ENCODE measurements around the gene INO80. TPM values are rescaled to one million over a fixed set of nuclear protein-coding genes. Genes with fewer than 3 reads are reported as not detected.

The INO80 gene
- total and polyA plus RNA-seq, 2 donors (not counting 1 experiment from before 2014, with no cell fraction given): 16.3 to 55.7 TPM

- H2AFZ ChIP-seq (ENCODE audit: insufficient read depth, low read depth, low read length, poor library complexity, severe bottlenecking): peak overlapping the region; percentile 92
- Mint-ChIP-seq H3K4me1 (peaks cover 18% of the 10 kb centered on the region), H3K4me3 (peak overlapping the region; percentile 93), H3K27me3 (peaks cover 12% of the 10 kb centered on the region), H3K9me3 (ENCODE audit: insufficient read depth) (no peaks in the 10 kb centered on the region), H3K27ac (peak overlapping the region; percentile 61)
- no peak for TF ChIP-seq EZH2 (IDR thresholded peaks at IDR 0.05; ENCODE audit: borderline replicate concordance, insufficient read depth, low read depth, low read length, poor library complexity, severe bottlenecking)
- TF ChIP-seq CTCF (IDR thresholded peaks at IDR 0.05): no peak
- no peaks in the 10 kb centered on the region for H4K20me1 ChIP-seq (ENCODE audit: control insufficient read depth, insufficient read depth, low read length, poor library complexity, severe bottlenecking)
- ChIA-PET CTCF (interaction anchor here (0.6 to 4.7 kb wide), 8 partner anchors 11 to 631 kb away, joined by 3 to 49 read pairs (median 4); no protein-coding TSS in a partner anchor), POLR2A (interaction anchor here (0.5 to 2.6 kb wide), 4 partner anchors 11 to 314 kb away, joined by 3 to 20 read pairs (median 3); no protein-coding TSS in a partner anchor)
- peak overlapping the region; percentile 40 to 74 (median 64) for H3K4me3 ChIP-seq (ENCODE audit: control extremely low read depth in 1 of 5, extremely low read depth in 1 of 5, insufficient read depth in 1 of 5, low read depth in 2 of 5, low read length in 4 of 5)
- peaks cover 0 to 14% (median 2%) of the 10 kb centered on the region in 4 experiments for H3K27me3 ChIP-seq (replicated peaks in 1 of 4; ENCODE audit: control extremely low read depth in 1 of 4, control insufficient read depth in 3 of 4, insufficient read depth in 4 of 4, low read length in 3 of 4)
- no peaks in the 10 kb centered on the region for H3K36me3 ChIP-seq (replicated peaks in 1 of 2; ENCODE audit: control extremely low read depth in 1 of 2, control insufficient read depth in 1 of 2, extremely low read depth in 1 of 2, insufficient read depth in 2 of 2, low read length in 1 of 2)
- H3K9me3 ChIP-seq (ENCODE audit: control extremely low read depth in 1 of 3, control insufficient read depth in 2 of 3, insufficient read depth in 1 of 3, low read length in 2 of 3): no peaks in the 10 kb centered on the region
- ATAC-seq (ENCODE audit: low read depth) (no peak), DNase-seq (no peak)
- intact Hi-C loops (cut with micrococcal nuclease): loop anchor here (5.0 kb wide), 1 partner anchor 165 kb away; the partner anchor contains the start of gene INO80
- peak overlapping the region; percentile 97 for H3K4me2 ChIP-seq (replicated peaks; ENCODE audit: low read depth, low read length, poor library complexity, severe bottlenecking)
- peaks cover 9 to 14% of the 10 kb centered on the region in 2 donors for H3K4me1 ChIP-seq (ENCODE audit: control insufficient read depth in 2 of 2, insufficient read depth in 2 of 2, low read length in 2 of 2)
- H3K27ac ChIP-seq (ENCODE audit: low read length in 2 of 2): peak overlapping the region in 1 of 2 donors; percentile 25
- H3K9ac ChIP-seq (ENCODE audit: low read length): peak overlapping the region; percentile 68
- WGBS (ENCODE audit: insufficient coverage): 66% methylated on average over 23 of the region's 23 CpGs
- H3K79me2 ChIP-seq (ENCODE audit: control insufficient read depth, insufficient read depth, low read length): no peaks in the 10 kb centered on the region
These were observed 163.7 kb downstream of the INO80 start for GRCh38 chr15:40952301-40952900.

DNA sequence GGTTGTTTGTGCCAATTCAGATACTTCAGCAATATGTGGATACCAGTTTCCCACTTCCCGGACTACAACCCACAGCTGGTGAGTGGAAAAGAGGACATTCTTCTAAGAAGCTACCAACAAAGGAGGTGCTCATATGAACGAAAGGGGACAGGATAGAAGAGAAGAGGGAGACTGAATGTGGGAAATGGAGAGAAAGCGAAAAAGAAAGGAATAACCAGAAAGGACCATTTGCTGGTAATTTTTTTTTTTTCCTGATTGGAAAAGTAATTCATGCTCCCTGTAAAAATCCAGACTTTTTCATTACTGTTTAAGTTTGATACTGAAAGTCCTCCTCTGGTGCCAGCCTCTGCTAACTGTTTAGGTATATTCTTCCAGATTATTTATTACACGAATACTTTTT lies 164.3 kb downstream of the INO80 start:
- 100% methylated on average over 1 of the region's 4 CpGs for WGBS (ENCODE audit: insufficient coverage)
- H2AFZ ChIP-seq (ENCODE audit: insufficient read depth, low read depth, low read length, poor library complexity, severe bottlenecking): no peak overlapping the region
- CTCF ChIA-PET: interaction anchor here (0.8 to 4.7 kb wide), 4 partner anchors 11 to 227 kb away, joined by 3 to 49 read pairs (median 12); no protein-coding TSS in a partner anchor
- no peak overlapping the region for H3K9ac ChIP-seq (ENCODE audit: low read length)
- H3K4me3 ChIP-seq (ENCODE audit: control extremely low read depth in 1 of 5, extremely low read depth in 1 of 5, insufficient read depth in 1 of 5, low read depth in 2 of 5, low read length in 4 of 5): no peak overlapping the region
- Mint-ChIP-seq H3K27ac (no peak overlapping the region), H3K4me3 (peak overlapping the region; percentile 93), H3K27me3 (peaks cover 12% of the 10 kb centered on the region), H3K4me1 (peaks cover 18% of the 10 kb centered on the region), H3K9me3 (ENCODE audit: insufficient read depth) (no peaks in the 10 kb centered on the region)
- H3K4me1 ChIP-seq (ENCODE audit: control insufficient read depth in 2 of 2, insufficient read depth in 2 of 2, low read length in 2 of 2): peaks cover 9 to 14% of the 10 kb centered on the region in 2 donors
- H3K4me2 ChIP-seq (replicated peaks; ENCODE audit: low read depth, low read length, poor library complexity, severe bottlenecking): no peak overlapping the region
- H4K20me1 ChIP-seq (ENCODE audit: control insufficient read depth, insufficient read depth, low read length, poor library complexity, severe bottlenecking): no peaks in the 10 kb centered on the region
- no peak for TF ChIP-seq CTCF (IDR thresholded peaks at IDR 0.05)
- TF ChIP-seq EZH2 (IDR thresholded peaks at IDR 0.05; ENCODE audit: borderline replicate concordance, insufficient read depth, low read depth, low read length, poor library complexity, severe bottlenecking): no peak
- H3K9me3 ChIP-seq (ENCODE audit: control extremely low read depth in 1 of 3, control insufficient read depth in 2 of 3, insufficient read depth in 1 of 3, low read length in 2 of 3): no peaks in the 10 kb centered on the region
- POLR2A ChIA-PET: interaction anchor here (0.5 to 0.8 kb wide), 4 partner anchors 10 to 315 kb away, joined by 3 to 5 read pairs (median 4); no protein-coding TSS in a partner anchor
- intact Hi-C loops (cut with micrococcal nuclease): loop anchor here (5.0 kb wide), 1 partner anchor 166 kb away; the partner anchor contains the start of gene INO80
- H3K36me3 ChIP-seq (replicated peaks in 1 of 2; ENCODE audit: control extremely low read depth in 1 of 2, control insufficient read depth in 1 of 2, extremely low read depth in 1 of 2, insufficient read depth in 2 of 2, low read length in 1 of 2): no peaks in the 10 kb centered on the region
- H3K79me2 ChIP-seq (ENCODE audit: control insufficient read depth, insufficient read depth, low read length): no peaks in the 10 kb centered on the region
- H3K27ac ChIP-seq (ENCODE audit: low read length in 2 of 2): no peak overlapping the region
- no peak for DNase-seq
- ATAC-seq (ENCODE audit: low read depth): no peak
- peaks cover 0 to 14% (median 2%) of the 10 kb centered on the region in 4 experiments for H3K27me3 ChIP-seq (replicated peaks in 1 of 4; ENCODE audit: control extremely low read depth in 1 of 4, control insufficient read depth in 3 of 4, insufficient read depth in 4 of 4, low read length in 3 of 4)

All from B cell (primary cell).